AG04449 (cell line): ENCODE data around the gene CCNB1IP1.
"Not testable (repeated sequence)": the region's sequence is repeated elsewhere in the genome, so short reads cannot be mapped to it uniquely, and the experiment has no call there.

Source experiments
- CTCF ChIA-PET: fragments of 350-600 bp; formaldehyde crosslinking; extraction: SDS; loops from one replicate; lab custom pipeline; 2021; ENCODE audit warnings: antibody characterized with exemption; lab: Yijun Ruan, JAX
- POLR2A ChIA-PET: fragments of 400-600, 350-600 bp; formaldehyde crosslinking; extraction: SDS; loops from one replicate; lab custom pipeline; 2020; ENCODE audit warnings: antibody characterized with exemption, inconsistent platforms; lab: Yijun Ruan, JAX
- DNase-seq: peaks from one replicate; pipeline ENCODE4 v3.0.0-alpha.2; 2010; ENCODE audit warnings: low read depth, low spot score
- H3K4me3 ChIP-seq: 2 replicates; pipeline ENCODE4 v1.5.1; 2011; ENCODE audit warnings: low read depth, mild to moderate bottlenecking, control low read depth, low read length
- CTCF ChIP-seq: IDR thresholded peaks from one replicate; pipeline ENCODE4 v1.5.1; 2011; ENCODE audit warnings: mild to moderate bottlenecking, moderate library complexity, low read length, control low read depth, inconsistent platforms; ENCODE audit not compliant: insufficient read depth; ENCODE audit errors: missing control alignments

The CCNB1IP1 gene

GRCh38 chr14:20306079-20306423 lies 27.0 kb downstream of the CCNB1IP1 start:
- no peak for DNase-seq
- CTCF ChIA-PET = interaction anchor here (0.9 to 4.4 kb wide), 5 partner anchors 10 to 23 kb away, joined by 3 to 59 read pairs (median 10); partner anchors contain the start of gene CCNB1IP1
- POLR2A ChIA-PET = no interaction called here
- TF ChIP-seq CTCF = no peak
- no peak overlapping the region for H3K4me3 ChIP-seq

- peak; percentile 90 for TF ChIP-seq CTCF
- peak within 1 kb of the TSS; percentile 58 for H3K4me3 ChIP-seq
- CTCF ChIA-PET = interaction anchor here (0.9 to 4.4 kb wide), 5 partner anchors 9 to 24 kb away, joined by 3 to 59 read pairs (median 10); partner anchors contain the start of gene CCNB1IP1
- POLR2A ChIA-PET = no interaction called here
- DNase-seq = peak; percentile 37
Measured at GRCh38 chr14:20305265-20306078, 27.6 kb downstream of the CCNB1IP1 start, which contains the start of gene TTC5. Gene TTC5 (minus strand): TSS chr14:20305951. CDS start chr14:20305937, 14 bp downstream.

GRCh38 chr14:20302042-20302755 lies 30.9 kb downstream of the CCNB1IP1 start:
- ChIA-PET CTCF (interaction anchor here (1.2 kb wide), 2 partner anchors 23 to 25 kb away, joined by 3 read pairs; no protein-coding TSS in a partner anchor), POLR2A (no interaction called here)
- no peak overlapping the region for H3K4me3 ChIP-seq
- no peak for TF ChIP-seq CTCF
- DNase-seq = no peak

GRCh38 chr14:20295067-20295466 lies 38.0 kb downstream of the CCNB1IP1 start:
- POLR2A ChIA-PET = no interaction called here

GRCh38 chr14:20294636-20295035 lies 38.4 kb downstream of the CCNB1IP1 start:
- ChIA-PET POLR2A (no interaction called here), CTCF (no interaction called here)

More at GRCh38 chr14:20295067-20295466, 38.0 kb downstream of the CCNB1IP1 start:
- no peak for DNase-seq
- no peak for TF ChIP-seq CTCF
- CTCF ChIA-PET = no interaction called here
- H3K4me3 ChIP-seq = no peak overlapping the region

GRCh38 chr14:20281998-20282397 lies 51.1 kb downstream of the CCNB1IP1 start:
- H3K4me3 ChIP-seq, DNase-seq, POLR2A ChIA-PET, CTCF ChIA-PET: not testable (repeated sequence)

More at GRCh38 chr14:20294636-20295035, 38.4 kb downstream of the CCNB1IP1 start:
- H3K4me3 ChIP-seq = no peak overlapping the region
- no peak for DNase-seq
- no peak for TF ChIP-seq CTCF

GRCh38 chr14:20280265-20280664 lies 52.8 kb downstream of the CCNB1IP1 start:
- DNase-seq, H3K4me3 ChIP-seq, POLR2A ChIA-PET, CTCF ChIA-PET: not testable (repeated sequence)
